Coronary artery (tissue), 2 donors: ENCODE measurements around the gene ARAP3.
A peak's percentile ranks its signal among the peaks of the same experiment; 100 is the strongest.

Experiments
- DNase-seq: peaks from one replicate; pipeline ENCODE4 v3.0.0-alpha.2; 2017; ENCODE audit warnings: low spot score
- H3K27ac ChIP-seq, 2 donors: fragments of 200-600 bp; sonication (generic); one replicate each; pipeline ENCODE4 v1.5.1; 2016 to 2019
- H3K4me3 ChIP-seq: fragments of 200-600 bp; sonication (generic); 2 replicates; pipeline ENCODE4 v1.5.1; 2016; ENCODE audit warnings: mild to moderate bottlenecking, moderate library complexity
- CTCF ChIP-seq: fragments of 200-600 bp; sonication (generic); IDR thresholded peaks from one replicate; pipeline ENCODE4 v1.5.1; 2019; ENCODE audit warnings: antibody characterized with exemption

The ARAP3 gene

DNA sequence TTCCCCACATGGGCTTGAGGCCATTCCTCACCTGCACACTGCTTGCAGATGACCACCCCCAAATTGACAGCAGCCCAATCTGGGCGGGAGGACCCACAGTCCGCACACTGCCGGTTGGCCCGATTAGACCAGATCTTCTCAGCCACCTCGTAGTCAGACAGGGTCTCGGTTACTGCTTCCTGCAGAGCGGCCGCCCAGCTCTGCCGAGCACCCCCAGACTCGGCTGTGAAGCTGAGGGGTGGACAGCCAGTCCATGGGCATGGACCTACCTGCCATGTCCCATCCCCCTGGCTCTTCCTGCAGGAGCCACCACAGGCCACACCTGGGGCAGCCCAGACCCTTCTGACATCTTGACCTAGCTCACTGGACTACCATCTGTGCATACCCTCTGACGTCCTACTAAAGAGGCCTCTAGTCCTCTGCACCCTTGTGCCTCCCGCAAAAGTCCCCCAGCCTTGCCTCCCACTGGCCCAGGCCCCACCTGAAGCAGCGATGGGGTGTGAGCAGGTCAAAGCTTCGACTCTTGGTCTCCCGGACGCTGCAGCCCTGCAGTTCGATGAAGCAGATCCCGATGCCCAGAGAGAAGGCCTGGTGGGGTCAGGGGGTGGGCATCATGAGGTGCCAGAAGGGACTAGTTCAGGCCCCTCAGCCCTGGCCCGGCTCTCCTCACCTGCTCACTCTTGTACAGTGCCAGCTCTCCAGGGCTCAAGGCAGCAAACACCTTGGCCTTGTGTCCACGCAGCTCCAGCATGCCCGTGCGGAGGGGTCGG lies 9.8 kb downstream of the ARAP3 start:
- no peak for DNase-seq
- TF ChIP-seq CTCF, result no peak
- Histone ChIP-seq H3K4me3 (no peak overlapping the region), H3K27ac (peak overlapping the region in 1 of 2 donors; percentile 19)

- Histone ChIP-seq H3K27ac (no peak overlapping the region), H3K4me3 (no peak overlapping the region)
- DNase-seq, result no peak
- no peak for TF ChIP-seq CTCF
Measured at GRCh38 chr5:141669520-141669919, 12.5 kb downstream of the ARAP3 start.

GRCh38 chr5:141668601-141669265 lies 13.3 kb downstream of the ARAP3 start:
- TF ChIP-seq CTCF, result no peak
- DNase-seq, result no peak
- H3K27ac ChIP-seq, result no peak overlapping the region
- H3K4me3 ChIP-seq, result no peak overlapping the region

DNA sequence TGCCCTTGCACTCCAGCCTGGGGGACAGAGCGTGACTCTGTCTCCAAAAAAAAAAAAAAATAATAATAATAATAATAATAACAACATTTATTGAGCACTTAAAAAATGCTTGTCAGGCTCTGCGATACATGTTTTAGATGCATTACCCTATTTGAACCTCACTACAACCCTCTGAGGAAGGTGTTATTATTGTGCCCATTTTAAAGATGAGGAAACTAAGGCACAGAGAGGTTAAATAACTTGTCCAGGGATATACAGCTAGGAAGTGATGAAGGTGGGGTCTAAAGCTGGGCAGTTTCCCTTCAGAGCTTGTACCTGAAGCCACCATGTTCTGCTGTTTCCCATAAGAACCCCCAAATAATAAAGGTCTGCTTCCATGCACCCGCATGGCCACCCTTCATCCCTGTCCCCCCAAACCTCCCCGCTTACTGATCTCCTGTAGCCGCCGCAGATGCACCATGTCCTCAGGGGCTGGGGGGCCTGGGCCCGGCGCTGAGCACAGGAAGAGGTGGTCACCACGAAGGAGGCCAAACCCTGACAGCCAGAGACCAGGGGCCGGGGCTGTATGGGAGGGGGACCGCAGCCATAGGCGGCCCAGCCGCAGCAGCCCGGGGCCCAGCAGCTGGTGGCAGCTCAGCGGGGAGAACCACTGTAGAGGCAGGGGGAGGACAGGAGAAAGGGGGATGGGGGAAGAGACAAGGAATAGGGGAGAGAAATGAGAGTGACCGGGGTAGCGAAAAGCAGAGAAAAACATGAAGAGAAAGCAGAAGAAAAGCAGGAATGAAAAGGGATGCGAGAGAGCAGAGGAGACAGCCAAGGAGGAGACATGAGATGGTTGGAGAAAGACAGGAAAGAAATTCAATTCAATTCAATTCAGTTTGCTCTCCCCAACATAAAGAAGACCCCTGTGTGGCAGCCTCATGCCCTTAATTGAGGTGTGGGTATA lies 15.8 kb downstream of the ARAP3 start:
- TF ChIP-seq CTCF, result no peak
- Histone ChIP-seq H3K27ac (no peak overlapping the region), H3K4me3 (no peak overlapping the region)
- DNase-seq, result no peak

DNA sequence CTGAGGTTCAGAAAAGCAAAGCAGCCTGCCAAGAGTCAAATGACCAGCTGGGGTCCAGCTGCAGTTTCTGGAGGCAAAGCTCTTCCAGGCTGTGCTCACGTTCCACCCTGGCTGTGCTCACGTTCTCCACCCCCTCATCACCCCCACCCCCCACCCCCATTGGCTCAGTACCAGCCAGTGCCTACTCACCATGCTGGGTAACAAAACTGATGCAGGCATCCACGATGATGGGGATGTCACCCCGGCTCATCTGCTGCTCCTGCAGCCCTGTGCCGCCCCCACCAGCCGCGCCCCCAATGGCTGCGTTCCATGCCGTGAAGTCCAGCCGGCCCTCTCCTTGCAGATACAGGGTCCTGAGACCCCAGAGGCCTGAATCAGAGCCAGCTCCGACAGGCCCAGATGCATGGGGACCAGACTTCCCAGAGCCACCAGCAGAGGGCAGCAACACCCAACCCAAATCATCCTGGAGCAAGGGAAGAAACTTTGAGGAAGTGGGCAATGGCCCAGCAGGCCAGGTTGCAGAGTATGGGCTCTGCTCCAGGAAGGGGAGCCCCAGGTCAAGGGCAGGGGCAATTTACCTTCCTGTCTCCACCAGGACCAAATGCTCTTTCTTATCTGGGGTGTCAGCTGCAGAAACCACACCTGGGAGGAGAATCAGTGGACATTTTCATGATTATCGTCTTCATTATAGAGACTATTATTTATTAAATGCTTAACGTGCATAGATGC lies 17.1 kb downstream of the ARAP3 start:
- H3K27ac ChIP-seq, result no peak overlapping the region
- TF ChIP-seq CTCF, result peak; percentile 68
- no peak for DNase-seq
- no peak overlapping the region for H3K4me3 ChIP-seq

DNA sequence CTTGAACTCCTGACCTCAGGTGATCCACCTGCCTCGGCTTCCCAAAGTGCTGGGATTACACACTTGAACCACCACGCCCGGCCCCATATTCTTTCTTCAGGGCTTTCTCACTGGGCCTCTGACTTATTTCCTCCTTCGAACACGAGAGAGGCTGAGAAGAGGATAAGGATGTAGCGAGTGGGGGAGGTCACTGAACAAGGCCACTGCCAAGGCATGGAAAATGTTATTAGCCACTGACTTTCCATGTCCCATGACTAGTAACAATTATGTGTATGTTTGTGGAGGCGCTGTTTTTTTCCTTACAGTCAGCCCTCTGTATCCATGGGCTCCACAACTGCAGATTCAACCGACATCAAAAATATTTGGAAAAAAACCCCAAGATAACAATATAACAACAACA lies 18.5 kb downstream of the ARAP3 start:
- no peak for DNase-seq
- no peak overlapping the region for H3K27ac ChIP-seq
- no peak overlapping the region for H3K4me3 ChIP-seq
- TF ChIP-seq CTCF, result no peak
